GM10847 (cell line): ENCODE measurements around the gene MYB.

Source experiments
- POLR2A ChIP-seq: IDR thresholded peaks from 2 replicates; pipeline ENCODE4 v1.6.1; 2011; ENCODE audit not compliant: insufficient read length; ENCODE audit errors: extremely low read depth

Gene MYB

DNA sequence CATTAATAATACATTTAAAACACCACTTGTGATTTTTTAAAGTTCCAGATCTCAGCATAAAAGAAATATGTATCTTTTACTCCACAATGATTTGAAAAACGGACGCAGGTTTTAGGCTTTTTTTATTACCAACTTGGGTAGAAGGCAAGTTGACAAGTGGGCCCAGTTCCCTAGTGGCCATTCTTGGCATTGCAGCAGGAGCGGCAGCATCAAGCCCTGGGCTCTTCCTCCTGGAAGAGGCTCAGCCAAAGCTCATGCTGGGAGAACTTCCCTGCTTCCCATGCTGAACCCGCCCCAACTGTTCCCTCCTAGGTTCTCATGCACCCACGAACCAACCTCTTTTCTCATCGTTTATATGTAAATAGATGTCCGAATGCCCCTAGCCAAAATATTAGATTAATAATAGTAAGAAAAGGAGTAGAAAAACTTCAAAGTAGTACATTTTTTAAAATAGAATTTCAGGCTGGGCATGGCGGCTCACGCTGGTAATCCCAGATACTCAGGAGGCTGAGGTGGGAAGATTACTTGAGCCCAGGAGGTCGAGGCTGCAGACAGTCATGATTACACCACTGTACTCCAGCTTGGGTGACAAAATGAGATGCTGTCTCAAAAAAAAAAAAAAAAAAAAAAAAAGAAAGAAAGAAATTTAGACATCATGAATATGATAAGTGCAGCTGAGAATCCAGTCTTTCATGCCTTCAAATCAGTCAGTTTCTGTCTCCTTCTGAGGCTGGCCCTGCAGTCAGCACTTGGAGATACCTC is 18.2 kb upstream of the MYB start:
- TF ChIP-seq POLR2A = no peak

DNA sequence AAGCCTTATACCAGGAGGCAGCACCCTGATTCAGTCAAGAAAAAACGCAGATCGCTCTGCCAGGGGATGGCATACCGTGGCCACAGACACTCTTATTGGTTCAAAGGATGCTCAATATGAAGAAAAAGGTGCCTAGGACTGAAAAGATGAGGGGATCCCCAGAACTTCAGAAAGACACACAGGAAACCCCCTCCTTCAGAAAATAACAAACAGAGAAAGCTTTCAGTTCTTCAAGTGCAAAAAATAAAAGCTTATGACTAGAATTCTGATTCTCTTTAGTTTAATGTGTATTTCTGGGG is 17.7 kb upstream of the MYB start:
- TF ChIP-seq POLR2A = no peak

DNA sequence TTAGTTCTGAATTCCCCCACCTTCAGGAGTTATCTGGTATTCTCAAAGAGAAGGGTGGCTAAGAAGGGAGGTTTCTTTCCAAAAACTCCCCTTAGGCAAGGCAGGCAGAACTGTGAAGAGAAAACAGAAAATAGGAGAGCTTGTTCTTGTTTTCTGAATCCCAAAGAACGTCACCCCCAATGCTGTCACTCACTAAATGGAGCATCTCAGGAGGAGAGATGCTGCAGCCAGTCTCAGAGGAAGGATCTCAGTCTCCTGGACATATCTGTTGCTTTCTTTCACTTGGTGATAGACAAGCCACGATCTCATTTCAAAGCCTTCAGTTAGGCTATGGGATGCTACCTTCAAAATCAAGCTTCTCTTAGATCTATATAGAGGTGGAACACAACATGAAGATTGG is 16.1 kb upstream of the MYB start:
- no peak for TF ChIP-seq POLR2A

DNA sequence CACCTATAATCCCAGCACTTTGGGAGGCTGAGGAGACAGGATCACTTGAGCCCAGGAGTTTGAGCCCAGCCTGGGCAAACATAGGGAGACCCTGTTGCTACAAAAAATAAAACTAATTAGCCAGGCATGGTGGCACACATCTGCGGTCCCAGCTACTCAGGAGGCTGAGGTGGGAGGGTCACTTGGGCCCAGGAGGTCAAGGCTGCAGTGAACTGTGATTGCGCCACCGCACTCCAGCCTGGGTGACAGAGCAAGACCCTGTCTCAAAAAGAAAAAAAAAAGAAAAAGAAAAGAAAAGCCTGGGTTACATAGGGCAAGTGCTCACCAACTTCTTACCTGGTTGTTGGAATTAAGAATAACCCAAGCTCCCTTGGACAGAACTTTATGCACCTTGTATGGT is 14.6 kb upstream of the MYB start:
- no peak for TF ChIP-seq POLR2A

DNA sequence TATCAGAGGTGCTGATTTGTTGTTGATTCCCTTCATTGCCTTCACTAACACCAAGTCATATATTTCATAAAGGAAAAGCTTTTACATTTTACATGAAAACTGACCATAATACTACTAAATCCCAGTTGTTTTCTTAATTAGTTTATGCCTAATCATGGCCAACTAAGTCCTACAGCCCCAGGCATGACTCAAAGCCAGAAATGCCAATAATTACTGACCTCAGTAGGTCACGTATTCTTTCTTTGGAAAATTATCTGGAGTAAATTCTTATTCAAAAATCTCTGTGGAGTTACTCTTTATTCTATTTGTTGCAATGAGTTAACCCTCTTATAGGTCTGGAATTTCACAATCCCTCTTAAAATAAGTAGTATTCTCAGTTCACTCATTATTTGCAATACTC is 13.5 kb upstream of the MYB start:
- no peak for TF ChIP-seq POLR2A

DNA sequence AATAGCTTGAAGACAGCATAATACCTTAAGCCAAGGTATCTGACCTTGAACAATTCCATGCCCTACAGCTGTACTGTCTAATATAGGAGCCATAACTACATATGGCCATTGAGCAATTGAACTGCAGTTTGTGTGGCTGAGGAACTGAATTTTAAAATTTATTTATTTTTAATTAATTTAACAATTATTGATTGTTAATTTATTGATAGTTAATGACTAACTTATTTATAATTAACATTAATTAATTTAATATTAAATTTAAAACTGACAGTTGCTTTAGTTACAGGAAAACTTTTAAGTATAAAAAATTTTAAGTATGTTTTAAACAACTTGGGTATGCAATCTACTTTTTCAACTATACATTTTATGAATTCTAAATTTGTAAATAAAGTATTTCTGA is 12.3 kb upstream of the MYB start:
- TF ChIP-seq POLR2A = no peak

DNA sequence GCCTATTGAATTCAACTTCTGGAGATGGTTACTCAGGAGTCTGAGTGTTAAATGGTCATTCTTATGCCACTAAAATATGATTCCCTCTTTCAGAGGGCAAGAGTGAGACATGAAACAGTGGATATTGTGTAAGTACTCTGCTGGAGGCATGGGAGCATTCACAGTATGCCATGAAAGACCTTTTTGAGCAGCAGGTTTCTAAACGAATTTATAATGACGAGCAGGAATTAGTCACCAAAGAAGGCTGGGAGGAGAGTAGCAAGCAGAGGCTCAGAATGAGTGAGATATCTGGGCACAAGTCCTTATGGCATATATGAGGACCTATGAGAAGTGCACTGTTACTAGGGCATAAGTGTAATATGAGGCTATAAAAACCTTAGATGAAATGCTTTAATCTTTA is 10.9 kb upstream of the MYB start:
- TF ChIP-seq POLR2A = no peak

DNA sequence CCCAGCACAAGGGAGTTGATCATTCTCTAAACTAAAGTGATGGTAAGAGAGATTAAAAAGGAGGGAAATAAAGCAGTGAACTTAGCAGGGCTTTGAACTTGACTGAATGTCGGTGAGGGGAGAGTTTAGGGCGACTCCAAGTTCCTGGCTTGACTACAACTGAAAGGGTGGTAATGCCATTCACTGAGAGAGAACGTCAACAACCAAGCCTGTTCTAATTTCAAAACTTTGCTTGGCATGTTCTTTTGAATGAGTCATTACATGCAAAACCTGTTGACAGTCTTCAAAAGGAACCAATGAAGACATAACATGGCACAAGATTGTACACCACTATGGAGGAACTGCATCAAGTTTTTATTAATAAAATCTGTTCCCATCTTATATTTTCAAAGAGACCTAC is 10.3 kb upstream of the MYB start:
- no peak for TF ChIP-seq POLR2A

DNA sequence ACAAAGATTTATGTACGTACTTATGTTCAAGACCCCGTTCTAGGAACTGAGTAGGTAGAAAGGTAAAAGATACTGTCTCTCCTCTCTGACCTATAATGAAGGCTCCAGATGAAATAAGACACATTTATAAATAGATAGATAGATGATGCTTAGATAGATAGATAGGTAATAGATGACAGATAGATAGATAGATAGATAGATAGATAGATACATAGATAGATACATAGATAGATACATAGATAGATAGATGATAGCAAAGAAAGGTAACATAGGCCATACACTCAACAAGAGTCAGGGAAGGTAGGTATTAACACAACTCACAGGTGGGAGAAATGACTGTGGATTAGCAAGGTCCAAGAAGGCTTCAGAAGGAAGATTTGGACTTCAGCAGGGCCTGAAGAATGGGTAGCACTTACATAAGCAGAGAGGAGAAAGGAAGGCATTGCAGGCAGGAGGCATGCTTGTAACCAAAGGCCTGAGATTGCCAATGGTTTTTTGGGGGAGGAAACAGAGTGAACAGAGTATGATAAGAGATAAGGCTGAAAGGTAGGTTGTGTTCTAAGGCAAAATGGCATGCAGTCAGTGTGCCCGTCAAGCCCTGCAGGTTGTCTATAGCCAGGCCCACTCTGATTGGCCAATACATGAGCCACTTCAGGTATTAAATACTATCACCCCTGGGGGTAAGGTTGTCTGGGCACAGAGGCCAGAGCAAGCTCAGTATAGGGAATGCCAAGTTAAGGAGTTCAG is 7.7 kb upstream of the MYB start:
- TF ChIP-seq POLR2A = no peak

DNA sequence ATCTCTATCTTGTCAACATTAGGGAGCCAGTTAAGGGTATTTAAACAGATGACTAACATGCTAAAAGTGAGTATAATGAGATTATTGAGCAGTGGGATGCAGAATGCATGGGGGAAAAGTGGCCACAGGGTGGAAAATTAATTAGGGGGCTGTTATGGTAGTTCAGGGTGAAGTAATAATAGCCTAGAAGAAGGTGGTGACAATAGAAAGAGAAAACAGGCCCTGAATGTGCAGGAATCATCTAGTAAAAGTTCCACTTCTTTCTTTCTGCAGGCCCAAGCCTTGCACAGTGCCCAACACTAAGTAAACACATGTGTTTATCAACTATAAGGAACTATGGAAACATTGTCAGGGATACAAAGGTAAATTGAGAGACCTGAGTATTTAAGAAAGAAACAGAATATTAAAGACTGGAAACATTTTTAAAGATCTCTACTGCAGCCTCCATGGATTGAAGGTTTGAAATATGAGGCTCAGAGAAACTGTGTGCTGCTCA is 7.1 kb upstream of the MYB start:
- TF ChIP-seq POLR2A = no peak

DNA sequence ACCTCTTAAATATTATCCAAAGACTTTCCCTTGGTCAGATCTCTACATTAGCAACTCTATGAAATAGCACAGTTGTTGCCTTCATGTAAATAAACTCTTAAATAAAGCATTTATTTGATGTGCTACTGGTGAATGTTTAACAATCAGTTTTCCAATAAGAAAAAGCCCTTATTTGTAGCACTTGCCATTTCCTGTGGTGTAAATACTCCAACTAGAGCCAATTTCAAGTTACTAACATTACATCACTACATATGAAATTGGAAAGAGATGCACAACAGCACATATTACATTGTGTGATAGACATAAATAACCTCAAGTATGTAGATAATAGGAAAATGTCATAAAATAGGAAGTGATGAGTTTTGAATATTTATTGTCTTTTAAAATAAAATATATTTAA is 5.0 kb upstream of the MYB start:
- no peak for TF ChIP-seq POLR2A

DNA sequence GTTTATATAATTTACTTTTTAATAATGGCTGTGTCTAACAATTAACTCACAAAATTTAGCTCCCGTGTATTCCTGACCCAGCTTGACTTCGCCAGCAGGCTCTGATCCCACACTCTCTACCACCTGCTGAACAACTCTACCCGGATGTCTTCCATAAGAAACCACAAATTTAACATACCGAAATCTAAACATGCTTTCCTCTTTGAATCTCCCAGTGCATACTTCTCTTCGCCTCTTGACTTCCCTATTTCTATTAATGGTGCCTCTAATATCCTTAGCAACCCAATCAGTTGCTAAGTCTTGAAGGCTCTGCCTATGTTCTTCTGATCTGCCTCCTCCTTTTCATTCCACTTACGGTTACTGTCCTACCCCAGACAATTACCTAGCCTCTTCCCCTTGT is 4.6 kb upstream of the MYB start:
- TF ChIP-seq POLR2A = no peak

DNA sequence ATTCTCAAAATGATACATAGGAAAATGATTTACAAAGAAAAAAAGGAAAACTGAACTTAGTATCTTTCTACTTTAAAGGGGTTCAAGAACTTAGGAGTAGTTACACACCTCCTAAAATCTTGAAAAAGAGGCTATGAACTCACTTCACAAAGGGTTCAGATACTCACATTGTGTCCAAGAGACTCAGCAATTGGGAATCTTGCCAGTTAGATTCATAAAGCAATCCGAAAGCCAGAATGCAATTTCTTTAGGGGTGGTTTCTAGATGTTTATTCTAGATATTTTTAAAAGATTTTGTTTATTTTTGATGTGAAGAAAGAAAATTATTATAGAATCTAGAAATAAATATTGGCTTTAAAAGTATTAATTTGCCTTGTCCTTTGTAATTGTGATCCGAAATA is 1.7 kb upstream of the MYB start:
- TF ChIP-seq POLR2A = no peak

DNA sequence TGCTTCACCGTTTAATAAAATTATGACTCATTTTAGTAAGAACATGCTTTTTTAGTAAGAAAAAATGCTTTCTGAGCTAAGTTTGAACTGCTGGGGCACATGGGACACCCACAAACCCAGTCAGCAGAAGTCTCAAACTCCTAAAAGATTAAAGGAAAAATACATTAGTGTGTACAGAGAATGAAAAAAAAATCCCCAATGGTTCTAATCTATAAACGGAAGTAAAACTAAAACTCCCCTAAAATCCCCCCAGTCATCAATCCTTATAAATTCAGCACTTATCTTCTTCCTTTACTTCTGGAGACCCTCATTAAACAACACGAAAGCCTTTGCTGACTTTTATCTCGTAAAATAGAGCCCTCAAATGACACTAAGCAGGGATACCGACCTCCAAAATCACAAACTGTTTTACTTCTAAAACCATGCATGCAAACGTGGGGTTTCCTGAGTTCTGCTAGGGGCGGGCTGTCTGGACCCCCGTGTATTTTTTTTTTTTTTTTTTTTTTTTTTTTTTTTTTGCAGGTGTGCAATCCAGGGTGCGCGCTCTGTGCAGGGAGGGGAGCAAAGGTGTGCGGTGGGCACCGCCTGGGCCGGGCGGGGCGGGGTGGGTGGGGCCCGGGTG is 1.1 kb upstream of the MYB start:
- TF ChIP-seq POLR2A = no peak

DNA sequence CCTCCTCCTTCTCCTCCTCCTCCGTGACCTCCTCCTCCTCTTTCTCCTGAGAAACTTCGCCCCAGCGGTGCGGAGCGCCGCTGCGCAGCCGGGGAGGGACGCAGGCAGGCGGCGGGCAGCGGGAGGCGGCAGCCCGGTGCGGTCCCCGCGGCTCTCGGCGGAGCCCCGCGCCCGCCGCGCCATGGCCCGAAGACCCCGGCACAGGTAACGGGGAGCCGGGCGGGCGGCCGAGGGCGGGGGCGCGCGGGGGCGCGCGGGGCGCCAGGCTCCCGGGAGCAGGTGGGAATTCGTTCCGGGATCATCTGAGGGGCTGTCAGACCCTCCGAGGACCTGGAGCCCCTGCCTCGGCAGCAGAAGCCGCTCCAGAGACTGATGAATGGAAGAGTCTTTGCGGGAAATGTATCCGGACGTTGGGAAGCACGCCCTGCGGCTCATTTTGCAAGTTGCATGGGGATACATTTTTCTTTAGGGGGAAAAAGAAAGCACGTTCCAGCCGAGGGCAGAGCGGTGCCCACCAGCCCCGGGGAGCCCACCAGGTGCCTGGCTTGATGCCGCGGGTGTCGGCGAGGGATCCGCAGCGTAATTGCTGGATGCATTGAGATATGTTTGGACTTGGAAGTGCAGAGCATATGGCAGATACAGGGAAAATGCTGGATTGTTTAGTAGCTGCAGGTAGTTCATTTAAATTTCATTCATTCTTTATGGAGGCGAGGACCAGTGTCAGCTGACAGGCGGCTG is 394 bp downstream of the MYB start:
- no peak for TF ChIP-seq POLR2A
